IMR-90 (cell line): ENCODE results near the gene CFAP157. TPM values are rescaled to one million over a fixed set of nuclear protein-coding genes. Genes with fewer than 3 reads are reported as not detected.

Experiments
- ATAC-seq: fragments of 200-7000 bp; cut with Tn5 transposase; 2 replicates; pipeline ENCODE4 v1.9.1; 2020; ENCODE audit warnings: low read depth, mild to moderate bottlenecking, moderate library complexity
- BruUV-seq: library from RNA; stranded (reverse); fragments of 400-500 nt; replicated peaks from 2 replicates; lab custom pipeline; 2021; lab: Mats Ljungman, UMichigan
- CTCF ChIA-PET: fragments of 300-600 bp; formaldehyde crosslinking; extraction: SDS; loops from one replicate; lab custom pipeline; 2021; ENCODE audit warnings: antibody characterized with exemption; lab: Yijun Ruan, JAX
- POLR2A ChIA-PET: fragments of 300-600 bp; sonication (Branson Sonifier 250); formaldehyde crosslinking; loops from one replicate; lab custom pipeline; 2022; ENCODE audit warnings: antibody characterized with exemption; ENCODE audit not compliant: unreplicated experiment; lab: Charles Lee
- DNase-seq: peaks from one replicate; pipeline ENCODE4 v3.0.0; 2013
- H2AFZ ChIP-seq: replicated peaks from 2 replicates; pipeline ENCODE3; 2013; ENCODE audit warnings: low read length, mild to moderate bottlenecking; ENCODE audit not compliant: poor library complexity
- H2AK5ac ChIP-seq: 2 replicates; pipeline ENCODE4 v1.6.1; 2013; ENCODE audit warnings: low read depth, low read length, inconsistent platforms
- H2AK9ac ChIP-seq: replicated peaks from 2 replicates; pipeline ENCODE3; 2013; ENCODE audit warnings: mild to moderate bottlenecking, low read depth, low read length, moderate library complexity; ENCODE audit not compliant: poor library complexity
- H2BK120ac ChIP-seq: 2 replicates; pipeline ENCODE4 v1.6.1; 2013; ENCODE audit warnings: low read depth, low read length, inconsistent platforms
- H2BK15ac ChIP-seq: 3 replicates; pipeline ENCODE4 v1.6.1; 2013; ENCODE audit warnings: low read depth, low read length, inconsistent platforms
- H2BK20ac ChIP-seq: 2 replicates; pipeline ENCODE4 v1.6.1; 2013; ENCODE audit warnings: low read depth, mild to moderate bottlenecking, inconsistent platforms, low read length, moderate library complexity
- H2BK5ac ChIP-seq: 2 replicates; pipeline ENCODE4 v1.6.1; 2013; ENCODE audit warnings: mild to moderate bottlenecking, low read depth, low read length, inconsistent platforms; ENCODE audit not compliant: poor library complexity, severe bottlenecking
- H3K14ac ChIP-seq: replicated peaks from 2 replicates; pipeline ENCODE4 v1.6.1; 2013; ENCODE audit warnings: low read depth, low read length, inconsistent platforms
- H3K18ac ChIP-seq: 2 replicates; pipeline ENCODE4 v1.6.1; 2013; ENCODE audit warnings: low read depth, low read length, control low read depth
- H3K23ac ChIP-seq: 2 replicates; pipeline ENCODE4 v1.6.1; 2013; ENCODE audit warnings: low read depth, low read length, inconsistent platforms
- H3K27ac ChIP-seq: 2 replicates; pipeline ENCODE4 v1.5.1; 2013; ENCODE audit warnings: mild to moderate bottlenecking, control low read depth, low read length; ENCODE audit not compliant: insufficient read depth
- H3K27me3 ChIP-seq: 2 replicates; pipeline ENCODE4 v1.6.1; 2013; ENCODE audit warnings: low read length; ENCODE audit not compliant: control insufficient read depth, insufficient read depth
- H3K36me3 ChIP-seq: 2 replicates; pipeline ENCODE4 v1.6.1; 2013; ENCODE audit warnings: low read length, mixed read lengths; ENCODE audit not compliant: control insufficient read depth, insufficient read depth
- H3K4ac ChIP-seq: 2 replicates; pipeline ENCODE4 v1.6.1; 2013; ENCODE audit warnings: low read depth, low read length, inconsistent platforms
- H3K4me1 ChIP-seq: 2 replicates; pipeline ENCODE4 v1.6.1; 2013; ENCODE audit warnings: low read length, mixed read lengths; ENCODE audit not compliant: control insufficient read depth, insufficient read depth
- H3K4me2 ChIP-seq: 2 replicates; pipeline ENCODE4 v1.6.1; 2013; ENCODE audit warnings: low read depth, mild to moderate bottlenecking, control low read depth, low read length, moderate library complexity
- H3K4me3 ChIP-seq: 2 replicates; pipeline ENCODE4 v1.5.1; 2013; ENCODE audit warnings: low read depth, mild to moderate bottlenecking, control low read depth, low read length, moderate library complexity; ENCODE audit not compliant: insufficient read depth
- H3K56ac ChIP-seq: 2 replicates; pipeline ENCODE4 v1.6.1; 2013; ENCODE audit warnings: low read length, inconsistent platforms; ENCODE audit not compliant: insufficient read depth; ENCODE audit errors: extremely low read depth
- H3K79me1 ChIP-seq, 2 experiments: 2 replicates each; pipeline ENCODE4 v1.6.1; 2013; ENCODE audit warnings: low read length in 2 of 2, inconsistent platforms in 1 of 2, low read depth in 1 of 2
- H3K9ac ChIP-seq: 2 replicates; pipeline ENCODE4 v1.6.1; 2013; ENCODE audit warnings: low read depth, low read length, control low read depth
- H3K9me1 ChIP-seq: 2 replicates; pipeline ENCODE4 v1.6.1; 2013; ENCODE audit warnings: low read length, inconsistent platforms; ENCODE audit not compliant: insufficient read depth
- H3K9me3 ChIP-seq: 2 replicates; pipeline ENCODE4 v1.6.1; 2013; ENCODE audit warnings: low read length; ENCODE audit not compliant: control insufficient read depth, insufficient read depth
- H4K20me1 ChIP-seq: 2 replicates; pipeline ENCODE4 v1.6.1; 2013; ENCODE audit warnings: low read length, inconsistent platforms; ENCODE audit not compliant: insufficient read depth
- H4K5ac ChIP-seq: 2 replicates; pipeline ENCODE4 v1.6.1; 2013; ENCODE audit warnings: mild to moderate bottlenecking, low read depth, low read length, control low read depth
- H4K8ac ChIP-seq, 2 experiments: 2 replicates each; pipeline ENCODE4 v1.6.1; 2013; ENCODE audit warnings: low read depth in 2 of 2, low read length in 2 of 2, control low read depth in 1 of 2, inconsistent platforms in 1 of 2
- H4K91ac ChIP-seq: 2 replicates; pipeline ENCODE4 v1.6.1; 2013; ENCODE audit warnings: low read depth, low read length, inconsistent platforms; ENCODE audit not compliant: insufficient read depth
- CTCF ChIP-seq: conservative IDR thresholded peaks from 2 replicates; pipeline ENCODE4 v1.5.1; 2012; ENCODE audit warnings: mild to moderate bottlenecking, low read depth, low read length, improper control_type of control experiment
- ELK1 ChIP-seq: fragments of 150-350 bp; IDR thresholded peaks from 2 replicates; pipeline ENCODE4 v1.6.1; 2016; ENCODE audit warnings: low read depth, mild to moderate bottlenecking, low read length, moderate library complexity, borderline replicate concordance
- MAFK ChIP-seq: IDR thresholded peaks from 2 replicates; pipeline ENCODE4 v1.6.1; 2012; ENCODE audit warnings: low read depth, low read length, improper control_type of control experiment
- NFE2L2 ChIP-seq: fragments of 150-350 bp; IDR thresholded peaks from 2 replicates; pipeline ENCODE4 v1.6.1; 2016; ENCODE audit warnings: low read depth, mild to moderate bottlenecking, low read length
- POLR2A ChIP-seq: IDR thresholded peaks from 2 replicates; pipeline ENCODE4 v1.6.1; 2012; ENCODE audit warnings: mild to moderate bottlenecking, low read depth, low read length
- RAD21 ChIP-seq: IDR thresholded peaks from 2 replicates; pipeline ENCODE4 v1.6.1; 2012; ENCODE audit warnings: low read length, improper control_type of control experiment
- RCOR1 ChIP-seq: IDR thresholded peaks from 2 replicates; pipeline ENCODE4 v1.6.1; 2012; ENCODE audit warnings: mild to moderate bottlenecking, low read length, improper control_type of control experiment; ENCODE audit not compliant: insufficient replicate concordance
- SMC3 ChIP-seq: fragments of 150-350 bp; IDR thresholded peaks from 2 replicates; pipeline ENCODE4 v1.6.1; 2016; ENCODE audit warnings: low read depth, mild to moderate bottlenecking, antibody characterized with exemption, low read length, moderate library complexity
- WGBS, 2 experiments: methylation state at CpG; one replicate each; pipeline versions ENCODE4 v1.1.5 to v1.1.7; 2013; ENCODE audit warnings: missing lambda C conversion rate in 2 of 2; ENCODE audit not compliant: insufficient read length in 1 of 2; ENCODE audit errors: extremely low coverage in 2 of 2; 5-methylcytosine and 5-hydroxymethylcytosine counted together
- dilution Hi-C: fragments of 300-500 bp; cut with HindIII; formaldehyde crosslinking; loops from one replicate; pipeline ENCODE4 v1.14.3; 2018; ENCODE audit warnings: low sequenced_read_pairs; ENCODE audit not compliant: unreplicated experiment
- in situ Hi-C: fragments of 300-500 bp; cut with MboI; formaldehyde crosslinking; loops from 3 replicates; pipeline ENCODE4 v1.14.3; 2019; ENCODE audit warnings: low sequenced_read_pairs, inconsistent platforms, mixed read lengths
- intact Hi-C: fragments of 100-400 bp; cut with micrococcal nuclease; formaldehyde crosslinking; loops from 2 replicates; pipeline ENCODE4 v1.10.0; 2022
- polyA plus RNA-seq, 3 experiments: library from polyadenylated mRNA; depleted of rRNA; stranded (reverse); fragments of >200 nt; gene quantifications; 2 replicates each; pipeline ENCODE4 v1.2.3, GENCODE V29; 2012; ENCODE audit warnings: low replicate concordance in 1 of 3
- total RNA-seq: library from RNA; depleted of rRNA; stranded (reverse); fragments of >200 nt; gene quantifications from 2 replicates; pipeline ENCODE4 v1.2.3, GENCODE V29; 2012
- TF ChIP-seq, protein P1 (sequence below): fragments of 150-350 bp; IDR thresholded peaks from 2 replicates; pipeline ENCODE4 v1.6.1; 2017; ENCODE audit warnings: mild to moderate bottlenecking, antibody characterized with exemption, low read length, low read depth

Gene CFAP157
- total and polyA plus RNA-seq, 2 of the 4 experiments (the other 2 are of a cell fraction) = not detected

- Histone ChIP-seq H3K23ac (no peak overlapping the region), H3K4me2 (no peak overlapping the region), H3K4me3 (no peak overlapping the region), H3K4ac (no peak overlapping the region), H2AK5ac (no peak overlapping the region), H4K8ac (no peak overlapping the region), H3K9me1 (peaks cover 3% of the 10 kb centered on the region; the same call in 1 of the 2 replicates), H2AK9ac (no peak overlapping the region), H3K9me3 (no peaks in the 10 kb centered on the region), H3K14ac (no peak overlapping the region), H3K27ac (no peak overlapping the region), H3K27me3 (no peaks in the 10 kb centered on the region), H4K91ac (no peak overlapping the region), H3K18ac (no peak overlapping the region), H2AFZ (no peak overlapping the region), H2BK120ac (no peak overlapping the region), H2BK20ac (no peak overlapping the region), H2BK15ac (no peak overlapping the region), H4K5ac (no peak overlapping the region), H3K56ac (no peak overlapping the region), H3K9ac (no peak overlapping the region), H4K20me1 (no peaks in the 10 kb centered on the region), H2BK5ac (no peak overlapping the region), H3K4me1 (no peaks in the 10 kb centered on the region), H3K79me1 (no peaks in the 10 kb centered on the region), H3K36me3 (peaks cover 25% of the 10 kb centered on the region)
- CTCF ChIA-PET = no interaction called here
- no TSS peak for BruUV-seq
- ATAC-seq (no peak), DNase-seq (no peak)
- intact Hi-C loops = no loop called here
- POLR2A ChIA-PET = no interaction called here
- no peak for TF ChIP-seq SMC3
- TF ChIP-seq POLR2A = no peak
- no peak for TF ChIP-seq RAD21
- no peak for TF ChIP-seq RCOR1
- no peak for TF ChIP-seq NFE2L2
- no peak for TF ChIP-seq MAFK
- no peak for TF ChIP-seq CTCF
- TF ChIP-seq, protein P1, sequence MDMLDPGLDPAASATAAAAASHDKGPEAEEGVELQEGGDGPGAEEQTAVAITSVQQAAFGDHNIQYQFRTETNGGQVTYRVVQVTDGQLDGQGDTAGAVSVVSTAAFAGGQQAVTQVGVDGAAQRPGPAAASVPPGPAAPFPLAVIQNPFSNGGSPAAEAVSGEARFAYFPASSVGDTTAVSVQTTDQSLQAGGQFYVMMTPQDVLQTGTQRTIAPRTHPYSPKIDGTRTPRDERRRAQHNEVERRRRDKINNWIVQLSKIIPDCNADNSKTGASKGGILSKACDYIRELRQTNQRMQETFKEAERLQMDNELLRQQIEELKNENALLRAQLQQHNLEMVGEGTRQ = no peak
- no peak for TF ChIP-seq ELK1
- no CpG with 5 or more reads among the region's 4 CpGs for WGBS, 2 experiments
- dilution Hi-C loops = no loop called here
- in situ Hi-C loops = no loop called here
Observed at GRCh38 chr9:127693697-127694096, 13.1 kb upstream of the CFAP157 start.
